Astrocyte (in vitro differentiated cells and primary cell): ENCODE data around the gene CLCN1.

Experiments
- EZH2 ChIP-seq: IDR thresholded peaks from 2 replicates; pipeline ENCODE4 v1.6.1; 2012; ENCODE audit warnings: mild to moderate bottlenecking, low read length, inconsistent platforms; ENCODE audit not compliant: insufficient read depth
- TF ChIP-seq, protein P1 (sequence below): IDR thresholded peaks from 2 replicates; pipeline ENCODE4 v1.5.1; 2011; ENCODE audit warnings: low read depth, mild to moderate bottlenecking, inconsistent platforms, low read length, moderate library complexity; ENCODE audit not compliant: insufficient read depth

GRCh38 chr7:143390773-143391317, 74.9 kb downstream of the CLCN1 start:
- TF ChIP-seq, protein P1, sequence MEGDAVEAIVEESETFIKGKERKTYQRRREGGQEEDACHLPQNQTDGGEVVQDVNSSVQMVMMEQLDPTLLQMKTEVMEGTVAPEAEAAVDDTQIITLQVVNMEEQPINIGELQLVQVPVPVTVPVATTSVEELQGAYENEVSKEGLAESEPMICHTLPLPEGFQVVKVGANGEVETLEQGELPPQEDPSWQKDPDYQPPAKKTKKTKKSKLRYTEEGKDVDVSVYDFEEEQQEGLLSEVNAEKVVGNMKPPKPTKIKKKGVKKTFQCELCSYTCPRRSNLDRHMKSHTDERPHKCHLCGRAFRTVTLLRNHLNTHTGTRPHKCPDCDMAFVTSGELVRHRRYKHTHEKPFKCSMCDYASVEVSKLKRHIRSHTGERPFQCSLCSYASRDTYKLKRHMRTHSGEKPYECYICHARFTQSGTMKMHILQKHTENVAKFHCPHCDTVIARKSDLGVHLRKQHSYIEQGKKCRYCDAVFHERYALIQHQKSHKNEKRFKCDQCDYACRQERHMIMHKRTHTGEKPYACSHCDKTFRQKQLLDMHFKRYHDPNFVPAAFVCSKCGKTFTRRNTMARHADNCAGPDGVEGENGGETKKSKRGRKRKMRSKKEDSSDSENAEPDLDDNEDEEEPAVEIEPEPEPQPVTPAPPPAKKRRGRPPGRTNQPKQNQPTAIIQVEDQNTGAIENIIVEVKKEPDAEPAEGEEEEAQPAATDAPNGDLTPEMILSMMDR = no peak
- TF ChIP-seq EZH2 = no peak
